Stomach smooth muscle (tissue), 2 donors: ENCODE data around the gene PRDM15.

ENCODE experiments used
- H3K27ac ChIP-seq: one replicate; pipeline ENCODE4 v1.7.0; 2013; ENCODE audit warnings: mild to moderate bottlenecking, low read length, inconsistent platforms
- H3K27me3 ChIP-seq, 2 donors: one replicate each; pipeline ENCODE4 v1.7.0; 2013; ENCODE audit warnings: low read length in 2 of 2; ENCODE audit not compliant: insufficient read depth in 2 of 2, control insufficient read depth in 1 of 2
- H3K36me3 ChIP-seq, 2 donors: one replicate each; pipeline ENCODE4 v1.7.0; 2013; ENCODE audit warnings: low read length in 2 of 2; ENCODE audit not compliant: control insufficient read depth in 2 of 2, insufficient read depth in 2 of 2
- H3K4me1 ChIP-seq: one replicate; pipeline ENCODE4 v1.7.0; 2013; ENCODE audit warnings: low read length; ENCODE audit not compliant: control insufficient read depth, insufficient read depth
- H3K4me3 ChIP-seq, 2 donors: one replicate each; pipeline ENCODE4 v1.7.0; 2013; ENCODE audit warnings: low read length in 2 of 2
- H3K9ac ChIP-seq, 2 donors: one replicate each; pipeline ENCODE4 v1.7.0; 2013; ENCODE audit warnings: low read length in 2 of 2, mild to moderate bottlenecking in 1 of 2
- H3K9me3 ChIP-seq, 2 donors: one replicate each; pipeline ENCODE4 v1.7.0; 2013; ENCODE audit warnings: low read length in 2 of 2; ENCODE audit not compliant: control insufficient read depth in 2 of 2
- donor health status: healthy.
- donor health status: Pancreatic carcinoma.

The PRDM15 gene

GRCh38 chr21:41766883-41767605, 112.1 kb downstream of the PRDM15 start, which contains the start of gene RIPK4:
Gene RIPK4, minus strand, starts transcription at chr21:41767052. Its CDS starts 11 bp downstream, at chr21:41767041.
- H3K27me3 ChIP-seq: peaks cover 74 to 91% of the 10 kb centered on the region in 2 donors
- H3K4me1 ChIP-seq: peaks cover 20% of the 10 kb centered on the region
- H3K27ac ChIP-seq: no peak within 1 kb of the TSS
- no peak within 1 kb of the TSS for H3K9ac ChIP-seq
- H3K36me3 ChIP-seq: no peaks in the 10 kb centered on the region
- H3K9me3 ChIP-seq: no peaks in the 10 kb centered on the region
- H3K4me3 ChIP-seq: peak within 1 kb of the TSS in 1 of 2 donors; percentile 22

- no peaks in the 10 kb centered on the region for H3K36me3 ChIP-seq
- H3K27me3 ChIP-seq: peaks cover 73 to 93% of the 10 kb centered on the region in 2 donors
- H3K9me3 ChIP-seq: no peaks in the 10 kb centered on the region
- peaks cover 23% of the 10 kb centered on the region for H3K4me1 ChIP-seq
- no peak overlapping the region for H3K9ac ChIP-seq
- H3K4me3 ChIP-seq: peak overlapping the region in 1 of 2 donors; percentile 22
- H3K27ac ChIP-seq: no peak overlapping the region
These were observed 112.9 kb downstream of the PRDM15 start for GRCh38 chr21:41765973-41766882.

- no peak overlapping the region for H3K4me3 ChIP-seq
- H3K4me1 ChIP-seq: peaks cover 23% of the 10 kb centered on the region
- peaks cover 73 to 93% of the 10 kb centered on the region in 2 donors for H3K27me3 ChIP-seq
- H3K9ac ChIP-seq: no peak overlapping the region
- H3K9me3 ChIP-seq: no peaks in the 10 kb centered on the region
- no peak overlapping the region for H3K27ac ChIP-seq
- no peaks in the 10 kb centered on the region for H3K36me3 ChIP-seq
These were observed 113.7 kb downstream of the PRDM15 start for GRCh38 chr21:41765420-41765821.

GRCh38 chr21:41764558-41765419, 114.4 kb downstream of the PRDM15 start:
- Histone ChIP-seq H3K9me3 (no peaks in the 10 kb centered on the region), H3K4me1 (peaks cover 23% of the 10 kb centered on the region), H3K36me3 (no peaks in the 10 kb centered on the region), H3K27ac (no peak overlapping the region), H3K4me3 (no peak overlapping the region), H3K27me3 (peaks cover 70 to 97% of the 10 kb centered on the region in 2 donors), H3K9ac (no peak overlapping the region)

- H3K9ac ChIP-seq: no peak overlapping the region
These were observed 115.1 kb downstream of the PRDM15 start for GRCh38 chr21:41763996-41764395.

GRCh38 chr21:41763398-41763931, 115.7 kb downstream of the PRDM15 start:
- H3K9me3 ChIP-seq: no peaks in the 10 kb centered on the region
- H3K4me1 ChIP-seq: peaks cover 17% of the 10 kb centered on the region
- no peak overlapping the region for H3K4me3 ChIP-seq
- H3K27ac ChIP-seq: no peak overlapping the region
- peaks cover 61 to 86% of the 10 kb centered on the region in 2 donors for H3K27me3 ChIP-seq
- H3K9ac ChIP-seq: no peak overlapping the region
- H3K36me3 ChIP-seq: no peaks in the 10 kb centered on the region

More at GRCh38 chr21:41763996-41764395, 115.1 kb downstream of the PRDM15 start:
- Histone ChIP-seq H3K27me3 (peaks cover 66 to 91% of the 10 kb centered on the region in 2 donors), H3K4me1 (peaks cover 23% of the 10 kb centered on the region), H3K36me3 (no peaks in the 10 kb centered on the region), H3K4me3 (no peak overlapping the region), H3K9me3 (no peaks in the 10 kb centered on the region), H3K27ac (no peak overlapping the region)

- no peak overlapping the region for H3K9ac ChIP-seq
- peaks cover 12% of the 10 kb centered on the region for H3K4me1 ChIP-seq
- H3K9me3 ChIP-seq: no peaks in the 10 kb centered on the region
- H3K36me3 ChIP-seq: no peaks in the 10 kb centered on the region
- no peak overlapping the region for H3K4me3 ChIP-seq
- H3K27ac ChIP-seq: no peak overlapping the region
- peaks cover 54 to 79% of the 10 kb centered on the region in 2 donors for H3K27me3 ChIP-seq
These were observed 116.4 kb downstream of the PRDM15 start for GRCh38 chr21:41762753-41763152.

- Histone ChIP-seq H3K27ac (no peak overlapping the region), H3K4me1 (peaks cover 12% of the 10 kb centered on the region), H3K9ac (no peak overlapping the region), H3K36me3 (no peaks in the 10 kb centered on the region), H3K27me3 (peaks cover 50 to 72% of the 10 kb centered on the region in 2 donors), H3K9me3 (no peaks in the 10 kb centered on the region), H3K4me3 (no peak overlapping the region)
These were observed 117.1 kb downstream of the PRDM15 start for GRCh38 chr21:41761934-41762635.

- no peak overlapping the region for H3K27ac ChIP-seq
- H3K9ac ChIP-seq: no peak overlapping the region
- peaks cover 48 to 65% of the 10 kb centered on the region in 2 donors for H3K27me3 ChIP-seq
- peaks cover 10% of the 10 kb centered on the region for H3K4me1 ChIP-seq
- H3K9me3 ChIP-seq: no peaks in the 10 kb centered on the region
- H3K36me3 ChIP-seq: no peaks in the 10 kb centered on the region
- peak overlapping the region in 1 of 2 donors; percentile 40 for H3K4me3 ChIP-seq
These were observed 117.8 kb downstream of the PRDM15 start for GRCh38 chr21:41761211-41761933.
